Naive thymus-derived CD8-positive, alpha-beta T cell (primary cell): ENCODE results near the gene TTYH3. TPM values are rescaled to one million over a fixed set of nuclear protein-coding genes. Genes with fewer than 3 reads are reported as not detected.

ENCODE experiments used
- ATAC-seq, 2 donors: fragments of 150-1000 bp; cut with Tn5 transposase in 1 of 2; sonication (Bioruptor Pico), chemical (Tn5 transposase) in 1 of 2; 1 replicate in 1 of 2; 2 replicates in 1 of 2; pipeline ENCODE4 v1.10.0; 2021; ENCODE audit warnings: mild to moderate bottlenecking in 2 of 2, moderate library complexity in 2 of 2
- POLR2A ChIA-PET: fragments of 350-600 bp; sonication (Branson Sonifier 250); formaldehyde crosslinking; loops from one replicate; lab custom pipeline; 2021; ENCODE audit warnings: antibody characterized with exemption; lab: Charles Lee
- DNase-seq, 10 donors: peaks; one replicate each; pipeline versions ENCODE4 v3.0.0 to v3.0.0-alpha.2; 2020 to 2022
- H3K27ac Mint-ChIP-seq, 10 donors: one replicate each; pipeline ENCODE4 v1.8.0; 2020 to 2022; ENCODE audit warnings: mild to moderate bottlenecking in 10 of 10, mixed read lengths in 10 of 10, moderate library complexity in 4 of 10, inconsistent platforms in 1 of 10
- H3K27me3 Mint-ChIP-seq, 5 donors: one replicate each; pipeline ENCODE4 v1.8.0; 2021 to 2022; ENCODE audit warnings: mixed read lengths in 5 of 5
- H3K36me3 Mint-ChIP-seq, 3 donors: one replicate each; pipeline ENCODE4 v1.8.0; 2020 to 2022; ENCODE audit warnings: mixed read lengths in 3 of 3, mild to moderate bottlenecking in 2 of 3, inconsistent platforms in 1 of 3
- H3K4me1 Mint-ChIP-seq, 4 donors: one replicate each; pipeline ENCODE4 v1.8.0; 2021 to 2022; ENCODE audit warnings: mixed read lengths in 4 of 4
- H3K4me3 Mint-ChIP-seq, 10 donors: one replicate each; pipeline ENCODE4 v1.8.0; 2020 to 2022; ENCODE audit warnings: mild to moderate bottlenecking in 10 of 10, mixed read lengths in 10 of 10, moderate library complexity in 6 of 10, inconsistent platforms in 1 of 10
- H3K9me3 Mint-ChIP-seq, 9 donors: one replicate each; pipeline ENCODE4 v1.8.0; 2020 to 2022; ENCODE audit warnings: mixed read lengths in 9 of 9, mild to moderate bottlenecking in 3 of 9, inconsistent platforms in 1 of 9, moderate library complexity in 1 of 9
- polyA plus RNA-seq, 3 donors: library from polyadenylated mRNA; unstranded; fragments of 300-500 nt; fragmentation: Illumina TruSeq; gene quantifications; one replicate each; pipeline ENCODE4 v1.2.3, GENCODE V29; 2021
- total RNA-seq, 8 experiments: library from RNA in 2 of 8; stranded (reverse) in 2 of 8; gene quantifications; one replicate each; pipeline ENCODE4 v1.2.3 and lab custom pipeline; 2021 to 2026

TTYH3 gene
- total and polyA plus RNA-seq, 5 experiments from 2014 or later: 1.1 to 14.9 (median 1.9) TPM

- POLR2A ChIA-PET: interaction anchor here (0.7 to 2.3 kb wide), 3 partner anchors 7 to 85 kb away, joined by 3 to 21 read pairs (median 7); partner anchors contain the start of genes IQCE and TTYH3
- Mint-ChIP-seq H3K36me3 (no peaks in the 10 kb centered on the region), H3K4me1 (peaks cover 15 to 37% (median 26%) of the 10 kb centered on the region in 4 donors), H3K27me3 (no peaks in the 10 kb centered on the region), H3K9me3 (no peaks in the 10 kb centered on the region), H3K27ac (peak overlapping the region in 4 of 10 donors; percentile 14 to 38 (median 34)), H3K4me3 (peak overlapping the region in 2 of 10 donors; percentile 16 to 19)
- DNase-seq (no peak), ATAC-seq (no peak)
Measured at GRCh38 chr7:2643386-2644219, 11.8 kb downstream of the TTYH3 start.

DNA sequence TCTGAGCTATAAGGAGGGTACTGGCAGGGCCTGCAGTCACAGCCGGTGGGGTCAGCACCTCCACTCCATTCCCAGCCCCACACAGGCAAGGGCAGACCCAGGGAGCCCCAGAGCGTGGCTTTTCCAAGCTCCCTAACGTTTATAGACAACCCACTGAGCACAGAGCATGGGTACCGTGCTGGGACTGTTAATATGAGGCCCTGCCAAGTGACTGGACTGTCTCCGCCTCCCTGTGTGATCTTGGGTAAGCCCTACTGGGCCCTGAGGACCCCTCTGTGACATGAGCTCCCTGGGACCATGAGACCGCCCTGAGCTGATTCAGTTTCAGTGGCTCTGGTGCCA, 12.4 kb downstream of the TTYH3 start:
- DNase-seq (no peak), ATAC-seq (no peak)
- no peaks in the 10 kb centered on the region for H3K27me3 Mint-ChIP-seq
- no peaks in the 10 kb centered on the region for H3K9me3 Mint-ChIP-seq
- no peaks in the 10 kb centered on the region for H3K36me3 Mint-ChIP-seq
- H3K4me1 Mint-ChIP-seq: peaks cover 15 to 37% (median 26%) of the 10 kb centered on the region in 4 donors
- POLR2A ChIA-PET: interaction anchor here (0.7 to 2.3 kb wide), 4 partner anchors 8 to 114 kb away, joined by 3 to 21 read pairs (median 6); partner anchors contain the start of genes IQCE and TTYH3
- peak overlapping the region in 3 of 10 donors; percentile 14 to 48 (median 20) for H3K27ac Mint-ChIP-seq
- H3K4me3 Mint-ChIP-seq: peak overlapping the region in 6 of 10 donors; percentile 16 to 92 (median 67)

GRCh38 chr7:2644562-2645273, 12.9 kb downstream of the TTYH3 start:
- POLR2A ChIA-PET: interaction anchor here (0.7 to 2.3 kb wide), 7 partner anchors 8 to 133 kb away, joined by 3 to 21 read pairs (median 4); partner anchors contain the start of genes IQCE and TTYH3
- Mint-ChIP-seq H3K27me3 (no peaks in the 10 kb centered on the region), H3K36me3 (no peaks in the 10 kb centered on the region), H3K4me1 (peaks cover 14 to 37% (median 26%) of the 10 kb centered on the region in 4 donors), H3K9me3 (no peaks in the 10 kb centered on the region), H3K27ac (peak overlapping the region; percentile 53 to 94 (median 83)), H3K4me3 (peak overlapping the region; percentile 79 to 92 (median 85))
- ATAC-seq (peak; percentile 78 to 79), DNase-seq (peak in 2 of 10 donors; percentile 20 to 47)

- POLR2A ChIA-PET: interaction anchor here (1.0 to 2.3 kb wide), 6 partner anchors 9 to 134 kb away, joined by 3 to 21 read pairs (median 4); partner anchors contain the start of gene TTYH3
- no peaks in the 10 kb centered on the region for H3K9me3 Mint-ChIP-seq
- H3K4me3 Mint-ChIP-seq: peak overlapping the region; percentile 79 to 92 (median 85)
- peak in 7 of 10 donors; percentile 29 to 59 (median 39) for DNase-seq
- no peaks in the 10 kb centered on the region for H3K27me3 Mint-ChIP-seq
- H3K27ac Mint-ChIP-seq: peak overlapping the region; percentile 53 to 94 (median 83)
- peak; percentile 71 to 76 for ATAC-seq
- H3K36me3 Mint-ChIP-seq: peaks cover 0 to 2% (median 1%) of the 10 kb centered on the region in 3 donors
- H3K4me1 Mint-ChIP-seq: peaks cover 14 to 37% (median 26%) of the 10 kb centered on the region in 4 donors
Measured at GRCh38 chr7:2645274-2645868, 13.6 kb downstream of the TTYH3 start.

GRCh38 chr7:2646336-2646679, 14.5 kb downstream of the TTYH3 start:
- peak overlapping the region in 1 of 10 donors; percentile 17 for H3K27ac Mint-ChIP-seq
- H3K4me1 Mint-ChIP-seq: peaks cover 14 to 32% (median 26%) of the 10 kb centered on the region in 4 donors
- no peak overlapping the region for H3K4me3 Mint-ChIP-seq
- H3K27me3 Mint-ChIP-seq: no peaks in the 10 kb centered on the region
- H3K36me3 Mint-ChIP-seq: peaks cover 0 to 6% (median 2%) of the 10 kb centered on the region in 3 donors
- ATAC-seq: no peak
- POLR2A ChIA-PET: no interaction called here
- DNase-seq: no peak
- no peaks in the 10 kb centered on the region for H3K9me3 Mint-ChIP-seq

DNA sequence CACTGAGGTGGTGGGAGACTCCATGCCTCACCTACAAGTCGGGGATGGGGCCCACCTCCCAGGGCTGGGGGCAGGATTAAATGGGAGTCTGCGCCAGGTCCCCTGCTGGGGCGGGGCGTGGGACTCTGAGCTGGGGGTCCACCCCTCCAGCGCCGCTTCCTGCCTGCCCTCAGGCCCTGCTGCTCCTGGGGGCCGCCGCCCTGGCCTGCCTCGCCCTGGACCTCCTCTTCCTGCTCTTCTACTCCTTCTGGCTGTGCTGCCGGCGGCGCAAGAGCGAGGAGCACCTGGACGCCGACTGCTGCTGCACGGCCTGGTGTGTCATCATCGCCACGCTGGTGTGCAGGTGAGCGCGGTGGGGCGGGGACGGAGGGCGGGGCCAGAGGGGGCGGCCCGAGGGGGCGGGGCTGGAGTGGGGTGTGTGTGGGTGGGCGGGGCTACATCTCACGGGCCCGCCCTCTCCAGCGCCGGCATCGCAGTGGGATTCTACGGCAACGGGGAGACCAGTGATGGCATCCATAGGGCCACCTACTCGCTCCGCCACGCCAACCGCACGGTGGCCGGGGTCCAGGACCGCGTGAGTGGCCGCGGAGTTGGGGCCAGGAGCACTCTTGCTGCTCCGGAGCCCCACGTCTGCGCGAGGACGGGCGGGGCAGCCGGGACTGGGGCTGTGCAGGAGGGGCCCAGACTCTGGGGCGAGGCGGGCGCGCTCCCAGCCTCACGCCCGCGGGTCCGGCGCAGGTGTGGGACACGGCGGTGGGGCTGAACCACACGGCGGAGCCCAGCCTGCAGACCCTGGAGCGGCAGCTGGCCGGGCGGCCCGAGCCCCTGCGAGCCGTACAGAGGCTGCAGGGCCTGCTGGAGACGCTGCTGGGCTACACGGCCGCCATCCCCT, 15.1 kb downstream of the TTYH3 start:
- Mint-ChIP-seq H3K9me3 (no peaks in the 10 kb centered on the region), H3K4me1 (peaks cover 14 to 30% (median 26%) of the 10 kb centered on the region in 4 donors), H3K36me3 (peaks cover 0 to 6% (median 2%) of the 10 kb centered on the region in 3 donors), H3K4me3 (no peak overlapping the region), H3K27ac (no peak overlapping the region), H3K27me3 (no peaks in the 10 kb centered on the region)
- POLR2A ChIA-PET: interaction anchor here (0.5 kb wide), 1 partner anchor 81 kb away, joined by 3 read pairs; no protein-coding TSS in a partner anchor
- ATAC-seq (no peak), DNase-seq (no peak)

DNA sequence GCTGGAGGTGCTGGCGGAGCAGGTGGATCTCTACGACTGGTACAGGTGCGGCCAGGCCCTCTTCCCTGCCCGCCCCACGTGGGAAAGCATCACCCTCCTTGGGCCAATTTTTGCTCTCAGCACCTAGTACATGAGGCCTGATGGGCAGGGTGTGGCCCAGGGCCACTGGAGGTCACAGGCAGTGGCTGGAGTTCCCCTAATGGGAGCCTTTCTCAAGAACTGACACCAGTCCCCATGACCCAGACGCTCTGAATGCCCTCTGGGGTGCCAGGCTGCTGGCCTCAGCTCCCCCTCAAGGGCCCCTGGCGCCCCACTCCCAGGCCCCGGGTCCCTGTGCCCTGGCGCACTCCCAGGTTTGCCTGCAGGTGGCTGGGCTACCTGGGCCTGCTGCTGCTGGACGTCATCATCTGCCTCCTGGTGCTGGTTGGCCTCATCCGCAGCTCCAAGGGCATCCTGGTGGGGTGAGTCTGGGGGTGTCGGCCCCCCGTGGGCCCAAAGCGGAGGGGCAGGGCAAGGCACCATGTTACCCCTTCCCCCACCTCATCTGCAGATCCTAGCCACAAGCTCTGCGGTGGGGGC, 15.9 kb downstream of the TTYH3 start:
- DNase-seq: no peak

DNA sequence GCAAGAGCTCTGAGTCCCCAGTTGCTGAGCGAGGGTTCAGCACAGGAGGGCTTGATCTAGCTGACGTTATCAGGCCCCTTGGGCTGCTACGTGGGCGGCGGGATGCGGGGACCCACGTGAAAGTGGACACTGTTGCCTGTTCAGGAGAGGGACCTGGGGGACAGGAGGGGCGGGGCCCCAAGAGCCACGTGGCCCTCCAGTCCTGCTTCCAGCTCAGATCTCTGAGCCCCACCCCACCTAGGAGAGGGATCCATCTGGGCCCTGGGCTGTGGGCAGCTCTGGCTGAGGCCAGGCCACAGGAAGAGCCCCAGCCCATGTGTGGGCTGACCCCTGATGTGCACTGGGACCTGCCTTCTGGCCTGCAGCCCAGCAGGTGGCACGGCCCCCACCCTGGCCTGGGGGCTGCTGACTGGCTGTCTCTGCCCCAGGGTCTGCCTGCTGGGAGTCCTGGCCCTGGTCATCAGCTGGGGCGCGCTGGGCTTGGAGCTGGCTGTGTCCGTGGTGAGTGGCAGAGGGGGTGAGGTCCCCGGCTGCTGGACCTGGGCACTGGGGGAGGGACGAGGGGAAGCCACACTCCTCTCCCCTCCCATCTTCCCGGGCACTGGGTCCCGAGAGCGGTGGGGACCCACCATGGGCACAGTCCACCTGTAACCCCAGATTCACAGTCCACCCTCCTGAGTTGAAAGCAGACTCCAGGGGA, 17.5 kb downstream of the TTYH3 start:
- no peaks in the 10 kb centered on the region for H3K27me3 Mint-ChIP-seq
- POLR2A ChIA-PET: no interaction called here
- peaks cover 0 to 6% (median 2%) of the 10 kb centered on the region in 3 donors for H3K36me3 Mint-ChIP-seq
- ATAC-seq (no peak), DNase-seq (no peak)
- H3K27ac Mint-ChIP-seq: peak overlapping the region in 1 of 10 donors; percentile 43
- H3K9me3 Mint-ChIP-seq: no peaks in the 10 kb centered on the region
- peaks cover 9 to 21% (median 18%) of the 10 kb centered on the region in 4 donors for H3K4me1 Mint-ChIP-seq
- no peak overlapping the region for H3K4me3 Mint-ChIP-seq

More for the DNA sequence above, 15.9 kb downstream of the TTYH3 start:
- POLR2A ChIA-PET: interaction anchor here (0.6 kb wide), 1 partner anchor 72 kb away, joined by 3 read pairs; no protein-coding TSS in a partner anchor
- peaks cover 14 to 30% (median 26%) of the 10 kb centered on the region in 4 donors for H3K4me1 Mint-ChIP-seq
- H3K27ac Mint-ChIP-seq: no peak overlapping the region
- no peak for ATAC-seq
- no peaks in the 10 kb centered on the region for H3K9me3 Mint-ChIP-seq
- H3K27me3 Mint-ChIP-seq: no peaks in the 10 kb centered on the region
- no peak overlapping the region for H3K4me3 Mint-ChIP-seq
- H3K36me3 Mint-ChIP-seq: peaks cover 0 to 6% (median 2%) of the 10 kb centered on the region in 3 donors

DNA sequence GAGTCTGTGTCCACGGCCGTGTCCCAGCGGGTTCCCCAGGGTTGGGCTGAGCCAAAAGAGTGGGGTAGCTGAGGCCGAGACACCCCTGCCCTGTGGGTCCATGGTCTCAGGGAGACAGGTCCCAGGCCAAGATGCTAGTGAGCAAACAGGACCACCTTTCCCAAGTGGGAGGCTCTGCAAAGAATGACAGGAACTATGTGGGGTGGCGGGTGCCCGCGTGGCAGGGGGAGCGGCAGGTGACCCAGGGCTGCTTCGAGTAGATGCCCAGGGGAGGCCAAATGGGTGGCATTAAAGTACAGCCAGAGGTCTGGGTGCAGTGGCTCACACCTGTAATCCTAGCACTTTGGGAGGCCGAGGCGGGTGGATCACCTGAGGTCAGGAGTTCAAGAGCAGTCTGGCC, 18.2 kb downstream of the TTYH3 start:
- ATAC-seq (no peak), DNase-seq (no peak)
- H3K9me3 Mint-ChIP-seq: no peaks in the 10 kb centered on the region
- H3K4me1 Mint-ChIP-seq: peaks cover 6 to 14% (median 11%) of the 10 kb centered on the region in 4 donors
- peaks cover 0 to 6% (median 2%) of the 10 kb centered on the region in 3 donors for H3K36me3 Mint-ChIP-seq
- H3K27me3 Mint-ChIP-seq: no peaks in the 10 kb centered on the region
- H3K27ac Mint-ChIP-seq: no peak overlapping the region
- H3K4me3 Mint-ChIP-seq: no peak overlapping the region
- POLR2A ChIA-PET: no interaction called here

- DNase-seq (no peak), ATAC-seq (no peak)
- H3K36me3 Mint-ChIP-seq: peaks cover 0 to 6% (median 2%) of the 10 kb centered on the region in 3 donors
- no peak overlapping the region for H3K4me3 Mint-ChIP-seq
- H3K27ac Mint-ChIP-seq: peak overlapping the region in 2 of 10 donors; percentile 11 to 32
- no peaks in the 10 kb centered on the region for H3K27me3 Mint-ChIP-seq
- POLR2A ChIA-PET: no interaction called here
- H3K4me1 Mint-ChIP-seq: peaks cover 3 to 9% (median 6%) of the 10 kb centered on the region in 4 donors
- H3K9me3 Mint-ChIP-seq: no peaks in the 10 kb centered on the region
Measured at GRCh38 chr7:2650451-2650850, 18.7 kb downstream of the TTYH3 start.

DNA sequence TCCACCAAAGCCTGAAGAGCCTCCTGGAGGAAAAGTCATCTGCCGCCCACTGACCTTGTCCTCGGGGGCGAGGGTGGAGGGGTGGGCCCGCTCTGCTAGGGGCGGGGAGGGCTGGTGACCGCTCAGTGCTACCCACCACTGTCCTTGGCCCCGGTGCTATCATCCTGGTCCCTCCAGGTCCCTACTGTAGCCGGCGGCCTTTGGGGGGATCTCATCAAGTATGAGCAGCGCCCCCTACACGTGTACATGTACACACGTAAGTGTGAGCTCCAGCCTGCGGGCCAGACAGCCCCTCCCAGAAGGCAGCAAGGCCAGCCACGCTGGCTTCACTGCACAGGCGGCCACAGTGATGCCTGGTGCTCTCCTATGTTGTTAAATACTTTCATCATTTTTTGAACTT, 19.6 kb downstream of the TTYH3 start:
- Mint-ChIP-seq H3K4me1 (peaks cover 0 to 2% (median under 1%) of the 10 kb centered on the region in 4 donors), H3K27me3 (no peaks in the 10 kb centered on the region), H3K9me3 (no peaks in the 10 kb centered on the region), H3K4me3 (no peak overlapping the region), H3K27ac (no peak overlapping the region), H3K36me3 (peaks cover 0 to 6% (median 2%) of the 10 kb centered on the region in 3 donors)
- DNase-seq (peak in 1 of 10 donors; percentile 50), ATAC-seq (no peak)
- POLR2A ChIA-PET: no interaction called here
